ENCODE results near the gene SUSD6.
A peak's percentile ranks its signal among the peaks of the same experiment; 100 is the strongest.
"Not testable (repeated sequence)": the region's sequence is repeated elsewhere in the genome, so short reads cannot be mapped to it uniquely, and the experiment has no call there.

SUSD6 gene

DNA sequence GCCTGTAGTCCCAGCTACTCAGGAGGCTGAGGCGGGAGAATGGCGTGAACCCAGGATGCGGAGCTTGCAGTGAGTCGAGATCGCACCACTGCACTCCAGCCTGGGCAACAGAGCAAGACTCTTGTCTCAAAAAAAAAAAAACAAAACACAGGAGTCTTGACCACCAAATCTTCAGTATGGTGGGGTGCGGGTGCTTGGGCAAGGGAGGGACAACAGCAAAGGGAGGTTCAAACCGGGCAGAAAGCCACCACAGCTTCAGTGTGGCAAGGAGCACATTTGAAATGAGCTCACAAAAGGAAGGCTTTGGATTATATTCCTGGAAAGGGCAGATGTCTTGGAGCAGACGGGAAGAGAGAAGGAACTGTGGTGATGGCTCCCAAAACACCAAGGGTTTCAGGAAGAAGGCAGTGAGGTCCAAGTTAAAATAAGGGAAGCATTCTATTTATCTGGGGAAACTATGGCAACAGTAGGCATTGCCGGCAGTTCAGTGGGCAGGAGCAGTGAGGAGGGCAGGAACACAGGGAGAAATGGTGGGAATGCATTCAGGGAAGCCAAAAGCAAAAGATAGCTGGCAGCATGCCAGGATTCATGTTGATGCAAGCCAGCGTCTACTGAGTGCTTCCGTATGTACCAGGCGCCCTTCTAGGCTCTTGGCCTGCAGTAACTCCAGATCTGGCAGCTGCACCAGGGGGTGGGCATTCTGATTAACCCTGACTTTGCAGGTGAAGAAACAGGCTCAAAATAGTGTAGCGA lies 104.5 kb downstream of the SUSD6 start:
- no peak for DNase-seq

DNA sequence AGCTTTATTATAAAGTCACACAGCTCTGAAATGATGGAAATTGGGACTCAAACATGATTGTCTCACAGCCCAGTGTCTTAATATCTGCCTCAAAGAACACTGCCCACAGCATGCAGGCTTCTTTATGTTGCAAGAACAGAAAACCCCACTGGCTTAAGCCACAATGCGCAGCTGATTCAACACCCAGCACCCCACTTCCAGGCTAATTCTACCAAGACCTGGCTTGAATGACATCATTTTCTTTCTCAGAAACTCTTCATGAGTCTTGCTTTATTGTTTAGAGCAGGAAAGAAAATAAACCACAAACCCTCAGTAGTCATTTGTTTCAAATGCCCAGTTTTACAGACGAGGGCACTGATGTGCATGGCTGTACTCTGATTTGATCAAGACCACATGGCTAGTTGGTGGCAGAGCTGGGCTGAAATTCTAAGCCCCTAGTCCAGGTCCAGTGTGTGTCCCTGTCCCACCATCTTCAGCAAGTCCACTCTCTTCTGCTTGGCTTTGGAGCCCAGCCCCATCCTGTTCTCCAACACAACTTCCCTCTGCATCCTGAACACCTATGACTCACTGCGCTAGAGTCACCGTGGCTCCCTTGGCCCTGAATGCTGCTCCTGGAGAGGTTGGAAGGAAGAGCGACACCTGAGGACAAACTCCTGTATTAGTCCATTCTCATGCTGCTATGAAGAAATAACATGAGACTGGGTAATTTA lies 105.2 kb downstream of the SUSD6 start:
- DNase-seq, result peak; percentile 65 to 68

DNA sequence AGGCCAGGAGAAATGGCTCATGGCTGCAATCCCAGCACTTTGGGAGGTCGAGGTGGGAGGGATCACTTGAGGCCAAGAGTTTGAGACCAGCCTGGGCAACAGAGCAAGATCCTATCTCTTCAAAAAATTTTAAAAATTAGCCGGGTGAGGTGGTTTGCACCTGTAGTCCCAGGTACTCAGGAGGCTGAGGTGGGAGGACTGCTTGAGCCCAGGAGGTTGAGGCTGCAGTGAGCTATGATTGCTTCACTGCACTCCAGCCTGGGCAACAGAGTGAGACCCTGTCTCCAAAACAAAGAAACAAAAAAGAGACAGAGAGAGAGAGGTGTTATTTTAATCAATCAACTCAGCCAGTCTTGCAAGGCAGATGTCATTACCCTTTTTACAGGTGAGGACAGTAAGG lies 107.2 kb downstream of the SUSD6 start:
- DNase-seq, result not testable (repeated sequence)

DNA sequence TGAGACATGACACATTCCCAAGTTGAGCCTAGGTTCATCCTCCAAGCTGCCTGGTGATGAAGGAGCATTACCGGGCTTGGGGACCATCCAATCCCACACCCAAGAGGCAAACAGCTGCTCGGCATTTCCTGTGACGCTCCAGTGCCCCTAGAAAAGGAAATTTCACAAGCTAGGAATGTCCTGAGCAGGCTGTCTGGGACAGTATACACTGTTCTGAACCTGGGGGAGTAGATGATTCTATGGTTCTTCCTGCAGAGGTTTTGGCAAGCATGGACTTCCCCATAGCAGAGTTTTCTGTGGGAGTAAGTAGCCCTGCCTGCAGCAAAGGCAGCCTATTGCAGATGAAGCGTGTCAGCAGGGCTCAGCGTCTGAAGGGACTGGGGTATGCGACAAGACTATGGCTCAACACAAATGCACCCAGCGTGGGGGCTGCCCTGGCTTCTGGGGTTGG lies 108.1 kb downstream of the SUSD6 start:
- DNase-seq, result peak in 1 of 2 donors; percentile 34

DNA sequence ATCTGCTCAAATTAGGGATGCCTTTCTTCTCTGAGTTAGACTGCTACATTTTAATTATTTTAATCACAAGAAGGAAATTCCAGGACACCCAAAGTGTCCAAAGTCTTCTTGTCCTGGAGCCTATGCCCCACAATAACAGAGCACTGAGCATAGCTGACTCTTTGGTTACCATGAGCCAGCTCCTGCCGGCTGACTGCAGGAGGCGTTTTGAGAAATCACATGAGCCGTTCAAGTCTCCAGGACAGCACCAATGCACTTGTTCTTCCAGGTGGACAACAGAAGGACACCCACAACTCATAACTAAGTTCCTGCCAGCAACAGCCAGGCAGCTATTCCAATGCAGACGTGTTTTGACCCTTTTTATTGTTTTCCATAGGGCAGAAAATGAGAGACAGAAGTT lies 109.5 kb downstream of the SUSD6 start:
- no peak for DNase-seq

DNA sequence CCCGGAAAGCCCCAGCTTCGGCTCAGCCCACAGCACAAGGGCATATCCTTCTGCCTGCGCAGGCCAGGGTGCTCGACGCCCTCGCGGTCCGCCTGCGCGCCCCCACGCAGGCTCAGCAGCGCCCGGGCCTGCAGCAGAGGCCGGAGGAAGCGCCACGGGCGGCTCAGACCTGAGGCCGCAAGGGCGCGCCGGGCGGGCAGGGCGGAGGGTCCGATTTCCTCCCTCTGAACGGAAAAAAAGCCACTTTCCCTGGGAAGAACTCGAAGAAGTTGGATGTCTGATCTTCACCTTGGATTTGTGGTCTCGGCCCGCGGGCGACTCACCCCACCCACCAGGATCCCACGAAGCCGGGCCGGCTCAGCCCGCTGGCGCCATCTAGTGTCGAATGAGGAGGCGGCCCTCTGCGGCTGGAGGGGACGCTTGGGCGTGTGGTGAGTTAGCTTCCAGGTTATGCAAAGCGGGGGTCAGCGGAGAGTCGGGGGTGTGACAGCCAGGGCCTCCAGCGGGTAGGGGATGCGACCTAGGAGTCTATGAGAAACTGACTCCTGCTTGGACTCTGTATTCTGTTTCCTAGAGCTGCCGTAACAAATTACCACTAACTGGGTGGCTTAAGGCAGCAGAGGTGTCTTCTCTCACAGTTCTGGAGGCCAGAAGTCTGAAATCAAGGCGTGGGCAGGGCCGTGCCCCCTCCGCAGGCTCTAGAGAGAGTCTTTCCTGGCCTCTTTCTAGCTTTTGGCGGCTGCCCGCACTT lies 115.5 kb downstream of the SUSD6 start:
- DNase-seq, result peak; percentile 78 to 88

DNA sequence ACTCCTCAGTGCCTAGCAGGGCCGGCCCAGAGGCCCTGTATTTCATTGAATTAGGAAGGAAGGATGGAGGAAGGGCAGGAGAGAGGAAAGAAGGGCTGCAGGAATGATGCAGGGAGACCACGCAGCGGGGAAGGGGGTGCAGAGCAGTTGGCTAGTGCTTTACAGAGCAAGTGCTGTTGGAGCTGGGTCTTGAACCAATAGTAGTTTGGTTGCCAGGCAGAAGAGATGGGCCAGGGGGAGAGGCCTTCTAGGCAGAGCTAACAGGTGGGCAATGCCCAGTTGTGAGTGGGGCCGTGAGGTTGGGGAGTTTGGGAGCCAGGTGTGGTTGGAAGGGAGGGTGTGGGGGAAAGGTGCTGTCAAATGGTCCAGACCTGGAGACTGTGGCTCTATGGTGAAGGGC lies 116.5 kb downstream of the SUSD6 start:
- no peak for DNase-seq

DNA sequence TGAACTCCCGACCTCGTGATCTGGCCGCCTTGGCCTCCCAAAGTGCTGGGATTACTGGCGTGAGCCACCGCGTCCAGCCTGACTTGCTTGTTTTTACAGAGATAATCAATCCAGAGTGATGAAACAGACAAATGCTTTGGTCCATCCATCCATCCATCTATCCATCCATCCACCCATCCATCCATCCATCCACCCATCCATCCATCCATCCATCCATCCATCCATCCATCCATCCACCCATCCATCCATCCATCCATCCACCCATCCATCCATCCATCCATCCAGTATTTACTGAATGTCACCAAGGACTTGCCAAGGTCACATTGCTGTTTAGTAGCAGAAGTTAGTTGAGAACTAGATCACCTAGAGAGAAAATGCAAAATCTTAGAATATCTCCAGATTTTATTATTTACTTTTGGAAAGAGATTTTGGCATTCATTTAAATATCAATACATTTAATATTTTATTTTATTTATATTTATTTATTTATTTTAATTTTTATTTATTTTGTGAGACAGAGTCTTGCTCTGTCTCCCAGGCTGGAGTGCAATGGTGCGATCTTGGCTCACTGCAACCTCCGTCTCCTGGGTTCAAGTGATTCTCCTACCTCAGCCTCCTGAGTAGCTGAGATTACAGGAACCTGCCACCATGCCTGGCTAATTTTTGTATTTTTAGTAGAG lies 120.7 kb downstream of the SUSD6 start:
- not testable (repeated sequence) for DNase-seq

DNA sequence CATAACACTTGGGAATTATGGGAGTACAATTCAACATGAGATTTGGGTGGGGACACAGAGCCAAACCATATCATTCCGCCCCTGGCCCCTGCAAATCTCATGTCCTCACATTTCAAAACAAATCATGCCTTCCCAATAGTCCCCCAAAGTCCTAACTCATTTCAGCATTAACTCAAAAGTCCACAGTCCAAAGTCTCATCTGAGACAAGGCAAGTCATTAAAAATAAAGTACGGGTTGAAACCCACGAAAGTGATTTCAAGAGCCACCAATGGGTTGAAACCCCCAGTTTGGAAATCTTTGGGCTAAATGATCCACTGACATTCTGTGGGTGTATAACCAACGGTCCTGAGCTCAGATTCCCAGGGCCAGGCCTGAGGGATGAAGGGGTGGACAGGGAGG lies 125.0 kb downstream of the SUSD6 start:
- not testable (repeated sequence) for DNase-seq

DNA sequence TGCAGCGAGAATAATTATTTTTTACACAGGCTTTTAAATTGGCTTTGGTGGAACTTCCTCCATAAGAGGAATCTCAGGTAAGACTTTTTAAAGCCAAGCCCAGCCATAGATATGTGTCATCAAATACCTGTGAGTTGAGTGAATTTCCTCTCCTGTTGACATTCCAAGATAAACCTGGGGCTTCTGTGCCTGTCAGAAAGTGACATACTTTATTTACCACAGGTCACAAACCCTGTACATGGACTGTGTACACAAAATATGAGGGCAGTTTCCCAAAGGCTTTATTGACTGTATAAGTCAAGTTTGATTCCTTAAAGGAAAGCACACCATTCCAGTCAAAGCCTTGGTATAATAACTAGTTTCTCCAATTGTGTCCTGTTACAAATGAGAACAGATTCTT lies 129.7 kb downstream of the SUSD6 start:
- no peak for DNase-seq

DNA sequence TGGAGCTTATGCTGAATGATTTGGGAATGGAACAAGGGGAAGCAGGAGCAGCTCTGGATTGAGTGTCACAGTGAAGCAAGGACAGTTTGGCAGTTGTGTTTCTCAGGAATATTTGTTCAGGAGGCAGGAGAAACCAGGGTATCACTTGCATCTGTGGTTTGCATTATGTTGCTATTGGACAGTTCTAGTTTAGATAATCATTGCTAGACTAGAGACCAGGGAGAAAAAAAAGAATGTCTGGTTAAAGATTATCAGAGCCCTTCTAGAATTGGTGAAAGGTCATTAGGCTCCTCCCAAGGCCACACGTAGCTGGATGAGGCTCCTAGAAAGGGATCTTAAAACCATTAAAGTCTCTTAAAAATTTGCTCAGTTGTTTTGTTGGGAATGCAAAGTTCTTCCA lies 138.6 kb downstream of the SUSD6 start:
- no peak for DNase-seq

DNA sequence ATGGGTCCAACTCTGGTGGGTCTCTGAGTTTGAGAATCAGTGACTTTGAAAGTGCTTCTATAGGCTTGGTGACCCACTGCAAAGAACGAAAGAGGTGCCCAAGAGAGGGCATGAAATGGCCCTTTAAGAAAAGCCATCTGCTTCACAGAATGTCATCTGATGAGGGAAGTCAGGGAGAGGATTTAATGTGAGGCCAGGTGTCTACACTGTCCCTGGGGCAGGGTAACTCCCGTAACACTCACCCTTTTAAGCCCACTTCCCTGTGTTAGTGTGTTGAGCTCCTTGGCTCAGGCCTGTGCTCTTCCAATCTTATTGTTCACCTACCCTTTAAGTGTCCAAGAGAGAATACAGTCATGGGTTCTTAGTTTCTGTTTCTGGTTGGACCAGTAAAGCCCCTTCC lies 139.1 kb downstream of the SUSD6 start:
- DNase-seq, result no peak

DNA sequence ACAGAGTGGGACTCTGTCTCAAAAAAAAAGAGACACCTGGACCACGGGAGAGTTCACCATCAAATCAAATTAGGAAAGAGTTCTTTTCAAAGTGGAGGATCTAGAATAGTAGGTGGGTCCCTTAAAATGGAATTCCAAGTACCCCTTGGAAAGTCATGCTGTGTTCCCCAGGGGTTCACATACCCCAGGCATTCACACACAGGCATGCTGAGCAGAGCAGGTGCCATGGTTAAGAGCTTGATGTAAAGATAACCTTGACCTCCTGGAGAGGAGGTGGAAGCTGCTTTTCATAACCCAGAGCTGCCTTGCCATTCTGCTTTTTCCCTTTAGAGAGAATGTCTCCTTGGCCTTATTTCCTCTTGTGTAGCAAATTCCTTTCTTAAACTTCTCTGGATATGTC lies 141.4 kb downstream of the SUSD6 start:
- no peak for DNase-seq

DNA sequence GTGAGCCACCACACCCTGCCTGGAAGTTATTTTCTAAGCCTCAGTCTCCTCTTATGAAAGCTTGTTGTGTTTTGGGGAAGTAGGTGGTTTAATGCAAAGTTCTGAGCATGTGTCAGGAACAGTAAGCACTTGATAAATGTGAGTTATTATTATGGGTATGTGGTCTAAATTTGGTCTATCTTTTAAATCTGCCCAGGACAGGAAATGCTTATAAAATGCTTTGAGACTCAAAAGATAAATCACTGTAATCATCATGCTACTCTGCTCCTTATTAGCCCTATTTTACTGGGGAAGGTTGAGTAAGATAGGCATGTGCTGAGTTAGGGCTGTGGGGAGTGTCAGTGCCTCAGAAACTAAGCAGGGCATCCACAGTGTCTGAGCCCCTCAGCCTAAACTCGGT lies 142.5 kb downstream of the SUSD6 start:
- DNase-seq, result no peak

DNA sequence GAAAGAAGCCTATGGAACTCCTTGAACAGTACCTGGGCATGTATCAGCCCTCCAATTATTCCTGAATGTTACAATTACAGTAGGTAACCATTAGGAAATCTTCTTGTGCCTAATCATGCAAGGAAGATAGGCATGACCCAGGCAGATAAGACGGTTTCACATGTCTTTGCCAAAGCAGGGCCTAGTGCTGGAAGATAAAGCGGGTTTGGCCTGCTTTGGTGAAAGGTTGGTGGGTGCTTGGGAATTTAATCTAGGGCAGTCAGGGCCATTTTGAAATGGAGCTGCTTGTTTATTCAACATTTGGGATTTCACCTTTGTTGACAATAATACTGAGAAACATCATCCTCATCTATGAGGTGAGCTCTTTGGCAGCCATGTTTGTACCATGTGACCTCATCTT lies 143.1 kb downstream of the SUSD6 start:
- no peak for DNase-seq

DNA sequence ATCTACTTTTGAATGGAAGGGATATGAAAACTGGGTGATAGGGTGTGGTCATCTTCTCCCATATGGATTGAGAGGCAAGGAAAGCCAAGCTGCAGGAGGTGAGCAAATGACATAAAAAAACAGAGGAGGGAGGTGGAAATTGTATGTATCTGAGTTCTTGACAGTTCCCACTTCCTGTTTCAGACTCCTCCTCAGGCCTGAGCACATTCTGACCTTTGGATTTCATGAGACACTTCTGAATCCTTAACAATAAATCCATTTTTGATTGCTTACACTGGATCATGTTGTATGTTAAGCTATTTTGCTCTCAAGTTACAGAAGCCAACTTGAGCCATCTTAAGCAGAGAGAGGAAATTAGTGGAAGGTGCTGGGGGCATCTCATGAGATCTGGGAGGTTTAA lies 143.9 kb downstream of the SUSD6 start:
- no peak for DNase-seq

DNA sequence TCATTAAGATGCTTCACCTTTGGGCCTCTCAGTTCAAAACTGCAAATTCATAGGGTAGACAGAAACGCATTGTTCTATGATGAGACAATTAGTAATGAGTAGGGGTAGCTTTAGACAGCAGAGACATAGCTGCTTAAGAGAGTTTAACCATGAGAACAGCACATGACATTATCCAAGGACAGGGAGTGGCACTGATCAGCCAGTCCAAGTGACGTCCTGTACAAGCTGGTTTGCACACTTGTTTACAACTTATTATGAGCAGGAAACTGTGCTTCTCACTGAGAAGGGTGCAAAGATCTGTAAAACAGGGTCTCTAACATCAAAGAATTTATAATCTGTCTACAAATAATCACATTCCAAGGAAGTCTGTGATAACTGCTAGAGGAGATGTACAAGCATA lies 144.4 kb downstream of the SUSD6 start:
- no peak for DNase-seq

DNA sequence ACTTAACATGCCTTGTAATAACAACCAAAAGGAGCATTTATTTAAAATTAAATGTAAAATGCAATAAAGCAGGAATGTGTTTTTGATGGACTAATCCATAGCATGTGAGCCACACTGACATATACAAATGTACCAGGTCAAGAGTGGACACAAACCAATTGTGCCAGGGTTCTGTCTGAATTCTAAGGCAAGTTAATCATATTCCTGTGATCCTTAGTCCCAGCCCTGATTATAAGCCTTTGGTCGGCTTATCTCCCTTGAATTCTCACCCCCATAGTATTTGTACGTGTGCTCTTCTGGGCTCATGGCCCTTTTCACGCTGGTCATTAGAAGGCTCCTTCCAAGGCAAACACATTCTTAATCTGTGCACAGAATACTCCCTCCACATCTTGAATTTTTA lies 144.9 kb downstream of the SUSD6 start:
- no peak for DNase-seq

DNA sequence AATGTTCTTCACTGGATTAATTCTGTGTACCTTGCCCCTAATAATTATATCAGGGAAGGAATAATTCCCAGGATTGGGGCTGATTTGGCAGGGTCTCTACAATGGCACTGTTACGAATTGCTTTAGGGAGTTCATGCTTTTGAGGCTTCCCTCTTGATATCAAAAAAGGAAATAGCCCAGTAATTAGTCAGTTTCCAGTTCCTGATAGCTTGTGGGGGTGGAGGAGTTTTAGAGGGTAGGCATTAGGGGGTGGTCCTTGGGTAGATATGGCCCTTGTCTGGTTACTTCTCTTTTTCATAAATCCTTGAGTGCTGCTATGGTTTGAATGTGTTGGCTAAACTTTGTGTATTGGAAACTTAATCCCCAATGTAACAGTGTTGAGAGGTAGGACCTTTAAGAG lies 149.4 kb downstream of the SUSD6 start:
- DNase-seq, result no peak

DNA sequence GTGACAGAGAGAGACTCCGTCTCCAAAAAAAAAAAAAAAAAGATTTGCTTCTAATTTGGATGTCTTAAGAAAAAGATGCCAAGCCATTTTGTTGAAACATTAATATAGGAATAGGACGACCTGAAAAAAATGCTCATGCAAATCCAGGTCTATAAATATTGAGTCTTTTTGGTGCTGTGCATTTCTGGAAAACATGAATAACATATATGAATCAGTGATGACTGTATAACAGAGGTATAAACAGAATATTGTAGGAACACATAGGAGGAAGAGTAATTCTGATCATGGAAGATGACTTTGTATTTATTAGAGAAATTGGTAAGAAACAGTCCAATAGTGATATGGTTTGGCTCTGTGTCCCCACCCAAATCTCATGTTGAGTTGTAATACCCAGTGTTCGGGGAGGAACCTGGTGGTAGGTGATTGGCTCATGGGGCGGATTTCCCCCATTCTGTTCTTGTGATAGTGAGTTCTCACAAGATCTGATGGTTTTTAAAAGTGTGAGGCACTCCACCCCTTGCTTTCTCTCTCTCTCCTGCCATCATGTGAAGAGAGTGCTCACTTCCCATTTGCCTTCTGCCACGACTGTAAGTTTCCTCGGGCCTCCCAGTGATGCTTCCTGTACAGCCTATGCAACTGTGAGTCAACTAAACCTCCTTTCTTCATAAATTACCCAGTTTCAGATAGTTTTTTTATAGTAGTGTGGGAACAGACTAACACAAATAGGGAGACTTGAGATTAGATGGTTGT lies 152.5 kb downstream of the SUSD6 start:
- DNase-seq, result peak in 1 of 2 donors; percentile 30
